BLaER1 (cell line): Measurements from ENCODE around the gene SIPA1.
A peak's percentile ranks its signal among the peaks of the same experiment; 100 is the strongest.

ENCODE experiments used
- H3K27ac ChIP-seq: shearing (Covaris generic); formaldehyde crosslinking; 2 replicates; pipeline ENCODE4 v1.8.1; 2022
- H3K27me3 ChIP-seq: shearing (Covaris generic); formaldehyde crosslinking; 2 replicates; pipeline ENCODE4 v1.8.1; 2022
- H3K36me3 ChIP-seq: shearing (Covaris generic); formaldehyde crosslinking; 2 replicates; pipeline ENCODE4 v1.8.1; 2022
- H3K4me1 ChIP-seq: shearing (Covaris generic); formaldehyde crosslinking; 2 replicates; pipeline ENCODE4 v1.8.1; 2022
- H3K4me2 ChIP-seq: shearing (Covaris generic); formaldehyde crosslinking; 2 replicates; pipeline ENCODE4 v1.8.1; 2022
- H3K4me3 ChIP-seq: shearing (Covaris generic); formaldehyde crosslinking; 2 replicates; pipeline ENCODE4 v1.8.1; 2022
- H3K9ac ChIP-seq: shearing (Covaris generic); formaldehyde crosslinking; 2 replicates; pipeline ENCODE4 v1.8.1; 2022
- H3K9me3 ChIP-seq: shearing (Covaris generic); formaldehyde crosslinking; 2 replicates; pipeline ENCODE4 v1.8.1; 2022
- H4K20me1 ChIP-seq: shearing (Covaris generic); formaldehyde crosslinking; 2 replicates; pipeline ENCODE4 v1.8.1; 2022
- Cebpa-rat ChIP-seq: shearing (Covaris generic); IDR thresholded peaks from 2 replicates; pipeline ENCODE4 v1.8.1; 2022

Gene SIPA1

GRCh38 chr11:65637794-65638419 is at the start of gene SIPA1:
Gene SIPA1 (plus strand): TSS chr11:65638101. CDS start chr11:65640922, 2,821 bp downstream.
- TF ChIP-seq Cebpa-rat = no peak
- H3K4me3 ChIP-seq = peak within 1 kb of the TSS; percentile 78
- H3K27me3 ChIP-seq = no peaks in the 10 kb centered on the region
- peaks cover 76% of the 10 kb centered on the region for H3K4me1 ChIP-seq
- peak within 1 kb of the TSS; percentile 89 for H3K4me2 ChIP-seq
- peaks cover 59% of the 10 kb centered on the region for H3K36me3 ChIP-seq
- H3K9ac ChIP-seq = peak within 1 kb of the TSS; percentile 94
- no peaks in the 10 kb centered on the region; the same call in 1 of the 2 replicates for H4K20me1 ChIP-seq
- H3K27ac ChIP-seq = peak within 1 kb of the TSS; percentile 98
- H3K9me3 ChIP-seq = no peaks in the 10 kb centered on the region

GRCh38 chr11:65588199-65589054 is 49.5 kb upstream of the SIPA1 start:
- peak overlapping the region; percentile 89 for H3K27ac ChIP-seq
- TF ChIP-seq Cebpa-rat = no peak
- no peaks in the 10 kb centered on the region for H3K27me3 ChIP-seq
- peaks cover 54% of the 10 kb centered on the region for H3K4me1 ChIP-seq
- H3K36me3 ChIP-seq = peaks cover 84% of the 10 kb centered on the region
- H3K9ac ChIP-seq = peak overlapping the region; percentile 76
- H3K9me3 ChIP-seq = no peaks in the 10 kb centered on the region
- peak overlapping the region; percentile 96 for H3K4me2 ChIP-seq
- H4K20me1 ChIP-seq = peaks cover 56% of the 10 kb centered on the region
- peak overlapping the region; percentile 36 for H3K4me3 ChIP-seq

GRCh38 chr11:65589444-65590239 is 48.3 kb upstream of the SIPA1 start:
- Histone ChIP-seq H3K27ac (peak overlapping the region; percentile 89), H3K4me3 (no peak overlapping the region), H3K9me3 (no peaks in the 10 kb centered on the region), H3K4me2 (peak overlapping the region; percentile 96), H3K9ac (peak overlapping the region; percentile 24; the same call in 1 of the 2 replicates), H4K20me1 (peaks cover 64% of the 10 kb centered on the region), H3K4me1 (peaks cover 65% of the 10 kb centered on the region), H3K36me3 (peaks cover 76% of the 10 kb centered on the region), H3K27me3 (no peaks in the 10 kb centered on the region)
- no peak for TF ChIP-seq Cebpa-rat

- H3K4me1 ChIP-seq = peaks cover 71% of the 10 kb centered on the region
- H3K27ac ChIP-seq = no peak overlapping the region
- no peaks in the 10 kb centered on the region for H3K27me3 ChIP-seq
- no peaks in the 10 kb centered on the region for H3K9me3 ChIP-seq
- no peak for TF ChIP-seq Cebpa-rat
- H3K4me3 ChIP-seq = no peak overlapping the region
- H4K20me1 ChIP-seq = peaks cover 62% of the 10 kb centered on the region
- H3K36me3 ChIP-seq = peaks cover 70% of the 10 kb centered on the region
- peak overlapping the region; percentile 96 for H3K4me2 ChIP-seq
- no peak overlapping the region for H3K9ac ChIP-seq
Observed at GRCh38 chr11:65590240-65590738, 47.6 kb upstream of the SIPA1 start.

GRCh38 chr11:65591939-65592857 is 45.7 kb upstream of the SIPA1 start:
- no peaks in the 10 kb centered on the region for H3K27me3 ChIP-seq
- no peak overlapping the region for H3K9ac ChIP-seq
- H3K36me3 ChIP-seq = peaks cover 57% of the 10 kb centered on the region
- no peak overlapping the region for H3K4me2 ChIP-seq
- no peak overlapping the region for H3K4me3 ChIP-seq
- no peaks in the 10 kb centered on the region for H3K9me3 ChIP-seq
- H3K4me1 ChIP-seq = peaks cover 66% of the 10 kb centered on the region
- no peak overlapping the region for H3K27ac ChIP-seq
- H4K20me1 ChIP-seq = peaks cover 48% of the 10 kb centered on the region
- TF ChIP-seq Cebpa-rat = no peak

GRCh38 chr11:65592858-65593517 is 44.9 kb upstream of the SIPA1 start:
- TF ChIP-seq Cebpa-rat = no peak
- Histone ChIP-seq H3K4me2 (no peak overlapping the region), H3K36me3 (peaks cover 62% of the 10 kb centered on the region)

GRCh38 chr11:65593518-65594414 is 44.1 kb upstream of the SIPA1 start:
- Histone ChIP-seq H3K36me3 (peaks cover 69% of the 10 kb centered on the region), H4K20me1 (peaks cover 53% of the 10 kb centered on the region), H3K9ac (peak overlapping the region; percentile 55; the same call in 1 of the 2 replicates), H3K9me3 (no peaks in the 10 kb centered on the region), H3K27ac (peak overlapping the region; percentile 38; the same call in 1 of the 2 replicates), H3K4me3 (no peak overlapping the region), H3K27me3 (no peaks in the 10 kb centered on the region), H3K4me1 (peaks cover 59% of the 10 kb centered on the region), H3K4me2 (no peak overlapping the region)
- TF ChIP-seq Cebpa-rat = no peak

More at GRCh38 chr11:65592858-65593517, 44.9 kb upstream of the SIPA1 start:
- H4K20me1 ChIP-seq = peaks cover 53% of the 10 kb centered on the region
- peaks cover 65% of the 10 kb centered on the region for H3K4me1 ChIP-seq
- H3K9ac ChIP-seq = no peak overlapping the region
- H3K4me3 ChIP-seq = no peak overlapping the region
- no peaks in the 10 kb centered on the region for H3K27me3 ChIP-seq
- no peak overlapping the region for H3K27ac ChIP-seq
- no peaks in the 10 kb centered on the region for H3K9me3 ChIP-seq
